ENCODE results near the gene KPNA2. TPM values are rescaled to one million over a fixed set of nuclear protein-coding genes. Genes with fewer than 3 reads are reported as not detected.
"Not testable (repeated sequence)": the region's sequence is repeated elsewhere in the genome, so short reads cannot be mapped to it uniquely, and the experiment has no call there.

The KPNA2 gene
- total and polyA plus RNA-seq, 10 of the 15 experiments (the other 5 are each of a cell fraction or from before 2014, with no cell fraction given), result 202 to 731 (median 283) TPM

- DNase-seq (ENCODE audit: low read depth, low spot score); H3K9ac ChIP-seq (ENCODE audit: control insufficient read depth, insufficient read depth, low read length); H3K36me3 ChIP-seq (ENCODE audit: control insufficient read depth in 2 of 2, insufficient read depth in 2 of 2, low read length in 1 of 2); H3K27me3 ChIP-seq (replicated peaks in 1 of 2; ENCODE audit: control insufficient read depth in 2 of 2, insufficient read depth in 2 of 2, low read length in 1 of 2); FAIRE-seq; intact Hi-C loops (cut with micrococcal nuclease; ENCODE audit: unreplicated experiment); H4K20me1 ChIP-seq (ENCODE audit: control insufficient read depth, insufficient read depth); H3K27ac ChIP-seq (ENCODE audit: control insufficient read depth, insufficient read depth); H2AFZ ChIP-seq (ENCODE audit: control insufficient read depth, low read depth, low read length); H3K4me1 ChIP-seq (ENCODE audit: control insufficient read depth, insufficient read depth, low read length); in situ Hi-C loops (cut with MboI); BruUV-seq (replicated peaks); POLR2A ChIA-PET; H3K9me3 ChIP-seq (replicated peaks; ENCODE audit: control insufficient read depth, insufficient read depth, low read length); ATAC-seq; H3K79me2 ChIP-seq (ENCODE audit: control insufficient read depth, insufficient read depth, low read length): not testable (repeated sequence)
- ChIA-PET CTCF (interaction anchor here (1.2 to 3.7 kb wide), 2 partner anchors 13 to 15 kb away, joined by 5 to 17 read pairs; no protein-coding TSS in a partner anchor), SMC1A (ENCODE audit: uncharacterized antibody, unreplicated experiment) (interaction anchor here (1.5 kb wide), 1 partner anchor 23 kb away, joined by 5 read pairs; no protein-coding TSS in a partner anchor), RAD21 (ENCODE audit: unreplicated experiment) (interaction anchor here (1.0 kb wide), 1 partner anchor 14 kb away, joined by 3 read pairs; no protein-coding TSS in a partner anchor)
- peak; percentile 27; the same call in 1 of the 2 replicates for TF ChIP-seq JUNB (IDR thresholded peaks at IDR 0.05)
- 8% methylated on average over 23 of the region's 25 CpGs for WGBS (ENCODE audit: insufficient coverage, insufficient replicate concordance, low lambda C conversion rate, missing lambda C conversion rate)
- Histone ChIP-seq H3K4me2 (ENCODE audit: control insufficient read depth, insufficient read depth) (peak within 1 kb of the TSS; percentile 94), H3K4me3 (peak within 1 kb of the TSS; percentile 65)
Observed at GRCh38 chr17:67996301-67997171, 39.0 kb upstream of the KPNA2 start, which contains the start of gene C17orf58. TSS of gene C17orf58 (minus strand) at chr17:67996469. CDS start at chr17:67996198, 271 bp downstream.

GRCh38 chr17:67998466-67998865 is 37.1 kb upstream of the KPNA2 start:
- POLR2A ChIA-PET, result no interaction called here
- WGBS (ENCODE audit: insufficient coverage, insufficient replicate concordance, low lambda C conversion rate, missing lambda C conversion rate), result 2% methylated on average over 2 of the region's 2 CpGs
- TF ChIP-seq IKZF1 (conservative IDR thresholded peaks at IDR 0.05), result no peak
- no peak for TF ChIP-seq BCLAF1 (IDR thresholded peaks at IDR 0.05)
- TF ChIP-seq WRNIP1 (IDR thresholded peaks at IDR 0.05; ENCODE audit: borderline replicate concordance, low read depth, low read length), result no peak
- no peak for TF ChIP-seq MYC (IDR thresholded peaks at IDR 0.05; ENCODE audit: insufficient read depth, insufficient read length, insufficient replicate concordance, low read length, severe bottlenecking)
- no peak for TF ChIP-seq ATF3 (IDR thresholded peaks at IDR 0.05; ENCODE audit: borderline replicate concordance, extremely low read depth, low read depth, low read length)
- TF ChIP-seq ZBTB4 (CRISPR knock-in tag; IDR thresholded peaks at IDR 0.05), result no peak

More at GRCh38 chr17:67998466-67998865, 37.1 kb upstream of the KPNA2 start:
- in situ Hi-C loops (cut with MboI), result no loop called here
- intact Hi-C loops (cut with micrococcal nuclease; ENCODE audit: unreplicated experiment), result no loop called here
- H3K27me3 ChIP-seq (replicated peaks in 1 of 2; ENCODE audit: control insufficient read depth in 2 of 2, insufficient read depth in 2 of 2, low read length in 1 of 2), result peaks cover 0 to 3% of the 10 kb centered on the region in 2 experiments; a peak in 2 of 4 replicates
- ChIA-PET CTCF (interaction anchor here (1.1 kb wide), 1 partner anchor 10 kb away, joined by 3 read pairs; no protein-coding TSS in a partner anchor), RAD21 (ENCODE audit: unreplicated experiment) (interaction anchor here (0.6 to 0.7 kb wide), 2 partner anchors 463 to 530 kb away, joined by 3 read pairs; no protein-coding TSS in a partner anchor), SMC1A (ENCODE audit: uncharacterized antibody, unreplicated experiment) (interaction anchor here (0.6 kb wide), 1 partner anchor 11 kb away, joined by 3 read pairs; no protein-coding TSS in a partner anchor)
- H3K79me2 ChIP-seq (ENCODE audit: control insufficient read depth, insufficient read depth, low read length), result no peaks in the 10 kb centered on the region
- H3K4me1 ChIP-seq (ENCODE audit: control insufficient read depth, insufficient read depth, low read length), result peaks cover 7% of the 10 kb centered on the region
- H3K36me3 ChIP-seq (ENCODE audit: control insufficient read depth in 2 of 2, insufficient read depth in 2 of 2, low read length in 1 of 2), result no peaks in the 10 kb centered on the region
- no peak for FAIRE-seq
- no peak overlapping the region for H3K4me2 ChIP-seq (ENCODE audit: control insufficient read depth, insufficient read depth)
- ATAC-seq, result no peak
- H4K20me1 ChIP-seq (ENCODE audit: control insufficient read depth, insufficient read depth), result no peaks in the 10 kb centered on the region
- no peaks in the 10 kb centered on the region for H3K9me3 ChIP-seq (replicated peaks; ENCODE audit: control insufficient read depth, insufficient read depth, low read length)
- H3K27ac ChIP-seq (ENCODE audit: control insufficient read depth, insufficient read depth), result no peak overlapping the region
- no peak overlapping the region for H2AFZ ChIP-seq (ENCODE audit: control insufficient read depth, low read depth, low read length)
- DNase-seq (ENCODE audit: low read depth, low spot score), result no peak
- H3K9ac ChIP-seq (ENCODE audit: control insufficient read depth, insufficient read depth, low read length), result no peak overlapping the region
- H3K4me3 ChIP-seq, result no peak overlapping the region
- BruUV-seq (replicated peaks), result no TSS peak

Data from GM12878 (cell line).